OCI-LY3 (cell line): Measurements from ENCODE around the gene EPHB2.
"Not testable (repeated sequence)": the region's sequence is repeated elsewhere in the genome, so short reads cannot be mapped to it uniquely, and the experiment has no call there.

ENCODE experiments used
- EZH2phosphoT487 ChIP-seq: fragments of 200-600 bp; shearing (Covaris generic); IDR thresholded peaks from 2 replicates; pipeline ENCODE4 v1.6.1; 2018; ENCODE audit warnings: antibody characterized with exemption, mixed run types, low read depth
- TF ChIP-seq, protein P1 (sequence below): fragments of 200-600, 300-600 bp; sonication (generic); IDR thresholded peaks from 2 replicates; pipeline ENCODE4 v1.5.1; 2014; ENCODE audit warnings: antibody characterized with exemption, low read length, low read depth

DNA sequence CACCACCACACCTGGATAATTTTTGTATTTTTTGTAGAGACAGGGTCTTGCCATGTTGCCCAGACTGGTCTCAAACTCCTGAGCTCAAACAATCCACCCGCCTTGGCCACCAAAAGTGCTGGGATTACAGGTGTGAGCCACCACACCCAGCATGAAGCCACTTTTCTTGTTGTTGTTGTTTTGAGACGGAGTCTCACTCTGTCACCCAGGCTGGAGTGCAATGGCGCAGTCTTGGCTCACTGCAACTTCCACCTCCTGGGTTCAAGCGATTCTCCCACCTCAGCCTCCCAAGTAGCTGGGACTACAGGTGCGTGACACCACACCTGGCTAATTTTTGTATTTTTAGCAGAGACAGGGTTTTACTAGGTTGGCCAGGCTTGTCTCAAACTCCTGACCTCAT, 234.5 kb downstream of the EPHB2 start:
- TF ChIP-seq, protein P1, sequence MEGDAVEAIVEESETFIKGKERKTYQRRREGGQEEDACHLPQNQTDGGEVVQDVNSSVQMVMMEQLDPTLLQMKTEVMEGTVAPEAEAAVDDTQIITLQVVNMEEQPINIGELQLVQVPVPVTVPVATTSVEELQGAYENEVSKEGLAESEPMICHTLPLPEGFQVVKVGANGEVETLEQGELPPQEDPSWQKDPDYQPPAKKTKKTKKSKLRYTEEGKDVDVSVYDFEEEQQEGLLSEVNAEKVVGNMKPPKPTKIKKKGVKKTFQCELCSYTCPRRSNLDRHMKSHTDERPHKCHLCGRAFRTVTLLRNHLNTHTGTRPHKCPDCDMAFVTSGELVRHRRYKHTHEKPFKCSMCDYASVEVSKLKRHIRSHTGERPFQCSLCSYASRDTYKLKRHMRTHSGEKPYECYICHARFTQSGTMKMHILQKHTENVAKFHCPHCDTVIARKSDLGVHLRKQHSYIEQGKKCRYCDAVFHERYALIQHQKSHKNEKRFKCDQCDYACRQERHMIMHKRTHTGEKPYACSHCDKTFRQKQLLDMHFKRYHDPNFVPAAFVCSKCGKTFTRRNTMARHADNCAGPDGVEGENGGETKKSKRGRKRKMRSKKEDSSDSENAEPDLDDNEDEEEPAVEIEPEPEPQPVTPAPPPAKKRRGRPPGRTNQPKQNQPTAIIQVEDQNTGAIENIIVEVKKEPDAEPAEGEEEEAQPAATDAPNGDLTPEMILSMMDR, result not testable (repeated sequence)
- TF ChIP-seq EZH2phosphoT487, result not testable (repeated sequence)
